GM12878 (cell line): Measurements from ENCODE around the gene PPP1R12B. TPM values are rescaled to one million over a fixed set of nuclear protein-coding genes. Genes with fewer than 3 reads are reported as not detected.

Experiments used
- ATAC-seq: fragments of 200-7000 bp; cut with Tn5 transposase; 3 replicates; pipeline ENCODE4 v1.9.1; 2020; ENCODE audit warnings: mild to moderate bottlenecking, moderate library complexity
- BruUV-seq: library from RNA; stranded (reverse); fragments of 400-500 nt; replicated peaks from 2 replicates; lab custom pipeline; 2021; lab: Mats Ljungman, UMichigan
- CTCF ChIA-PET: fragments of 300-600 bp; sonication (Branson Sonifier 250); formaldehyde crosslinking; extraction: SDS; loops from one replicate; lab custom pipeline; 2021; ENCODE audit warnings: inconsistent platforms; lab: Yijun Ruan, JAX
- POLR2A ChIA-PET: fragments of 350-600 bp; formaldehyde crosslinking; extraction: SDS; loops from one replicate; lab custom pipeline; 2021; ENCODE audit warnings: inconsistent platforms; lab: Charles Lee
- RAD21 ChIA-PET: fragments of 300-600 bp; sonication (Branson Sonifier 250); formaldehyde crosslinking; loops from one replicate; lab custom pipeline; 2023; ENCODE audit warnings: antibody characterized with exemption; ENCODE audit not compliant: unreplicated experiment; lab: Charles Lee
- SMC1A ChIA-PET: fragments of 300-600 bp; sonication (Branson Sonifier 250); formaldehyde crosslinking; loops from one replicate; lab custom pipeline; 2023; ENCODE audit not compliant: unreplicated experiment, uncharacterized antibody; lab: Charles Lee
- DNase-seq: peaks from one replicate; pipeline ENCODE4 v3.0.0-alpha.2; 2011; ENCODE audit warnings: low read depth, low spot score
- FAIRE-seq: peaks from 3 replicates; lab custom pipeline; 2011; peaks lifted over from hg19 to GRCh38; lab: Jason Lieb, UNC
- H2AFZ ChIP-seq: 2 replicates; pipeline ENCODE4 v1.6.0; 2011; ENCODE audit warnings: low read depth, low read length, control low read depth; ENCODE audit not compliant: control insufficient read depth
- H3K27ac ChIP-seq: 2 replicates; pipeline ENCODE4 v1.5.1; 2011; ENCODE audit warnings: control low read depth; ENCODE audit not compliant: control insufficient read depth, insufficient read depth
- H3K27me3 ChIP-seq, 2 experiments: replicated peaks in 1 of 2; 2 replicates each; pipeline versions ENCODE4 v1.6.0 to v1.6.1; 2011; ENCODE audit warnings: low read length in 1 of 2; ENCODE audit not compliant: control insufficient read depth in 2 of 2, insufficient read depth in 2 of 2
- H3K36me3 ChIP-seq, 2 experiments: 2 replicates each; pipeline ENCODE4 v1.5.1; 2011; ENCODE audit warnings: low read length in 1 of 2; ENCODE audit not compliant: control insufficient read depth in 2 of 2, insufficient read depth in 2 of 2
- H3K4me1 ChIP-seq: 2 replicates; pipeline ENCODE4 v1.6.1; 2011; ENCODE audit warnings: mild to moderate bottlenecking, low read length, moderate library complexity, mixed read lengths; ENCODE audit not compliant: control insufficient read depth, insufficient read depth
- H3K4me2 ChIP-seq: 2 replicates; pipeline ENCODE4 v1.6.0; 2011; ENCODE audit warnings: control low read depth; ENCODE audit not compliant: control insufficient read depth, insufficient read depth
- H3K4me3 ChIP-seq: fragments of 200-600 bp; sonication (generic); 2 replicates; pipeline ENCODE4 v1.5.1; 2016
- H3K79me2 ChIP-seq: 2 replicates; pipeline ENCODE4 v1.6.0; 2011; ENCODE audit warnings: low read length; ENCODE audit not compliant: control insufficient read depth, insufficient read depth
- H3K9ac ChIP-seq: 2 replicates; pipeline ENCODE4 v1.8.0; 2011; ENCODE audit warnings: low read length, control low read depth, mixed read lengths; ENCODE audit not compliant: control insufficient read depth, insufficient read depth
- H3K9me3 ChIP-seq: replicated peaks from 3 replicates; pipeline ENCODE4 v1.5.1; 2011; ENCODE audit warnings: mild to moderate bottlenecking, low read length; ENCODE audit not compliant: control insufficient read depth, insufficient read depth
- H4K20me1 ChIP-seq: 2 replicates; pipeline ENCODE4 v1.6.0; 2011; ENCODE audit not compliant: control insufficient read depth, insufficient read depth
- EED ChIP-seq: sonication (generic); IDR thresholded peaks from 2 replicates; pipeline ENCODE4 v1.6.1; 2016; ENCODE audit warnings: antibody characterized with exemption, low read depth
- EGR1 ChIP-seq, 2 experiments: IDR thresholded peaks; 1 replicate in 1 of 2; 2 replicates in 1 of 2; pipeline ENCODE4 v1.6.1; 2011 to 2012; ENCODE audit warnings: low read depth in 2 of 2, low read length in 2 of 2, borderline replicate concordance in 1 of 2, mild to moderate bottlenecking in 1 of 2, moderate library complexity in 1 of 2
- GABPA ChIP-seq: IDR thresholded peaks from 2 replicates; pipeline ENCODE4 v1.6.1; 2014; ENCODE audit warnings: antibody characterized with exemption, low read depth, mild to moderate bottlenecking, inconsistent platforms
- IRF4 ChIP-seq: IDR thresholded peaks from 2 replicates; pipeline ENCODE4 v1.6.1; 2011; ENCODE audit warnings: low read depth, low read length
- KLF5 ChIP-seq: fragments of 450-650 bp; IDR thresholded peaks from 2 replicates; pipeline ENCODE4 v1.6.1; 2014; ENCODE audit warnings: mild to moderate bottlenecking; ENCODE audit not compliant: partially characterized antibody
- NBN ChIP-seq: fragments of 450-650 bp; IDR thresholded peaks from 2 replicates; pipeline ENCODE4 v1.6.1; 2016
- PAX5 ChIP-seq: IDR thresholded peaks from 2 replicates; pipeline ENCODE4 v1.6.1; 2011; ENCODE audit warnings: low read depth, low read length, borderline replicate concordance
- PML ChIP-seq: IDR thresholded peaks from 2 replicates; pipeline ENCODE4 v1.6.1; 2012; ENCODE audit warnings: low read length, inconsistent platforms
- SMAD5 ChIP-seq: IDR thresholded peaks from 2 replicates; pipeline ENCODE4 v1.6.1; 2016; ENCODE audit warnings: antibody characterized with exemption, low read depth
- SMARCA5 ChIP-seq: fragments of 450-650 bp; IDR thresholded peaks from 2 replicates; pipeline ENCODE4 v1.6.1; 2017; ENCODE audit warnings: mild to moderate bottlenecking
- SPI1 ChIP-seq: IDR thresholded peaks from 2 replicates; pipeline ENCODE4 v1.6.1; 2011; ENCODE audit warnings: low read depth, mild to moderate bottlenecking, low read length, moderate library complexity, borderline replicate concordance; ENCODE audit not compliant: insufficient read depth
- SREBF1 ChIP-seq: IDR thresholded peaks from 2 replicates; pipeline ENCODE4 v1.6.1; 2012; ENCODE audit warnings: mild to moderate bottlenecking, low read length
- ZBTB4 ChIP-seq: fragments of 450-650 bp; formaldehyde crosslinking; IDR thresholded peaks from 2 replicates; pipeline ENCODE4 v1.4.0; 2022; ENCODE audit warnings: mild to moderate bottlenecking, moderate library complexity
- ZNF207 ChIP-seq: fragments of 450-650 bp; IDR thresholded peaks from 2 replicates; pipeline ENCODE4 v1.6.1; 2014; ENCODE audit warnings: antibody characterized with exemption, mild to moderate bottlenecking, borderline replicate concordance
- WGBS: methylation state at CpG from one replicate; pipeline ENCODE4 v1.1.6; 2016; ENCODE audit warnings: low lambda C conversion rate; ENCODE audit not compliant: insufficient replicate concordance, insufficient coverage; ENCODE audit errors: missing lambda C conversion rate; 5-methylcytosine and 5-hydroxymethylcytosine counted together
- in situ Hi-C: fragments of 300-500 bp; cut with MboI; formaldehyde crosslinking; loops from 9 replicates; pipeline ENCODE4 v1.14.3; 2018; ENCODE audit warnings: mixed read lengths
- intact Hi-C: fragments of 100-400 bp; cut with micrococcal nuclease; formaldehyde crosslinking; loops from one replicate; pipeline ENCODE4 v1.14.2; 2022; ENCODE audit not compliant: unreplicated experiment
- polyA plus RNA-seq, 11 experiments: library from polyadenylated mRNA; depleted of rRNA in 4 of 11; unstranded in 6 of 11; stranded (reverse) in 5 of 11; fragments of >200 nt; fragmentation: Nextera tagmentation in 4 of 11; fragmentation: Illumina TruSeq in 1 of 11; extraction: Ambion mirVana in 4 of 11; extraction: Trizol in 1 of 11; gene quantifications; 1 replicate in 1 of 11; 2 replicates in 10 of 11; pipeline versions ENCODE4 v1.2.1 to v1.2.3, GENCODE V29; 2011 to 2016; ENCODE audit warnings: inconsistent platforms in 2 of 11, missing spikeins in 2 of 11, low read depth in 1 of 11
- total RNA-seq, 4 experiments: library from RNA; depleted of rRNA in 3 of 4; stranded (reverse); fragments of >200 nt in 3 of 4; fragmentation: Illumina TruSeq in 1 of 4; extraction: Trizol in 1 of 4; gene quantifications; 2 replicates each; pipeline versions ENCODE4 v1.2.1 to v1.2.3, GENCODE V29; 2013 to 2021

Gene PPP1R12B
- total and polyA plus RNA-seq, 10 of the 15 experiments (the other 5 are each of a cell fraction or from before 2014, with no cell fraction given) = 0.29 to 9.4 (median 4.7) TPM

GRCh38 chr1:202578001-202578504, 229.6 kb downstream of the PPP1R12B start (continued):
- TF ChIP-seq ZBTB4 (CRISPR knock-in tag) (no peak), IRF4 (no peak), PML (no peak), KLF5 (no peak)
- TF ChIP-seq, all 136 proteins: peak for 0

- H3K9me3 ChIP-seq = no peaks in the 10 kb centered on the region
- ChIA-PET POLR2A (no interaction called here), RAD21 (interaction anchor here (1.1 to 3.4 kb wide), 4 partner anchors 11 to 141 kb away, joined by 3 to 11 read pairs (median 3); no protein-coding TSS in a partner anchor), SMC1A (interaction anchor here (0.7 to 1.9 kb wide), 6 partner anchors 16 to 140 kb away, joined by 3 to 6 read pairs (median 4); no protein-coding TSS in a partner anchor), CTCF (interaction anchor here (1.0 to 1.8 kb wide), 6 partner anchors 22 to 137 kb away, joined by 3 to 8 read pairs (median 4); no protein-coding TSS in a partner anchor)
- DNase-seq = no peak
- H3K4me1 ChIP-seq = no peaks in the 10 kb centered on the region
- H4K20me1 ChIP-seq = no peaks in the 10 kb centered on the region; the same call in 1 of the 2 replicates
- BruUV-seq = no TSS peak
- no peak overlapping the region for H2AFZ ChIP-seq
- no peak for TF ChIP-seq ZNF207
- TF ChIP-seq SMARCA5 = no peak
- no peak for TF ChIP-seq SMAD5
- TF ChIP-seq SPI1 = no peak
- no peak for TF ChIP-seq EED
- TF ChIP-seq EGR1 (IDR thresholded peaks at IDR 0.05; ENCODE audit: borderline replicate concordance in 1 of 2, low read depth in 2 of 2, low read length in 2 of 2) = no peak
- no peak for TF ChIP-seq NBN
- TF ChIP-seq GABPA = no peak
- TF ChIP-seq SREBF1 = no peak
- TF ChIP-seq PAX5 = no peak
- no peak for FAIRE-seq
- H3K4me3 ChIP-seq = no peak overlapping the region
- intact Hi-C loops = loop anchor here (10.0 kb wide), 1 partner anchor 136 kb away; the partner anchor contains the start of gene SYT2
- H3K27me3 ChIP-seq = no peaks in the 10 kb centered on the region
- H3K79me2 ChIP-seq = no peaks in the 10 kb centered on the region
- in situ Hi-C loops = no loop called here
- H3K9ac ChIP-seq = no peak overlapping the region
- H3K27ac ChIP-seq = no peak overlapping the region
- H3K4me2 ChIP-seq = no peak overlapping the region
- ATAC-seq = no peak
- no peaks in the 10 kb centered on the region for H3K36me3 ChIP-seq
- WGBS = 88% methylated on average over 6 of the region's 6 CpGs
Observed at GRCh38 chr1:202578565-202578964, 230.1 kb downstream of the PPP1R12B start.
